ENCODE measurements around the gene PYURF.

The PYURF gene

DNA sequence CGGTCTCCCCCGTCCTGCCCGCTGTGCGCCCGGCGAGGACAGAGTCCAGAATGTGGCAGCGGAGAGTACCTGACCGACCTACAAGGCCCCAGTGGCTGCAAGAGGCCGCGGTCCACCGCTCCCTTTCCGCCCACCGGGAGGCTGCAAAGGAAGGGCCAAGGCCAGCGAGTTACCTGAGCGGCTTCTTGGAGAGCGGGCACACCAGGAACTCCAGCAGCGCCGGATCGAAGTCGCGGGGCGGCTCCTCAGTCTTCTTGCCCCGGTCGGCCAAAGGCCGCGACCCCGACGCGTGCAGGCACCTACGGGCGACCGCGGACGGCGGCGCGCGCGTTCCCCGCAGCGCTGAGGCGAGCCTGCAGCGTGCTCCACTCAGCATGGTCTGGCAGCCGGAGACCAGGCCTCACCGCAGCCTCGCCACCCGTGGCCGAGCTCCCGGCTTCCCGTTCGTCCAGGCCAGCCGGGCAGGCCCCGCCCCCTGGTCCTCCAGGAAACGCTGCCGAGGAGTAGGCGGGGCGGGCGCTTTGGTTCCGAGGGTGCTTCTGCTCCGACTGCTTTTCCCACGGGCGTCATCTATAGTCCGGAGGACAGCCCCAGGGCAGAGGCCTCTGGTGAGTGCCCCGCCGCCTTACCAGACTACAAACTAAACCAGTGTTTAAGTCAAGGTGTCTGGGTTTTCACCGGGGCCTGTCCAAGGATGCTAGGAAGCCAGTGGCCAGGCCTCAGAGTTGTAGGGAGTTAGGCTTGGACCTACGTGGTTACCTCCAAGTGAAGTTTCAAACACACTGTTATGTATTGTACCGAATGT, at the start of gene PYURF:
TSS of gene PYURF (minus strand) at position 452 of the 805 bp plus-strand sequence. CDS start at position 376, 76 bp downstream.
- DNase-seq (ENCODE audit: low read depth in 2 of 2) = peak; percentile 42 to 74

DNA sequence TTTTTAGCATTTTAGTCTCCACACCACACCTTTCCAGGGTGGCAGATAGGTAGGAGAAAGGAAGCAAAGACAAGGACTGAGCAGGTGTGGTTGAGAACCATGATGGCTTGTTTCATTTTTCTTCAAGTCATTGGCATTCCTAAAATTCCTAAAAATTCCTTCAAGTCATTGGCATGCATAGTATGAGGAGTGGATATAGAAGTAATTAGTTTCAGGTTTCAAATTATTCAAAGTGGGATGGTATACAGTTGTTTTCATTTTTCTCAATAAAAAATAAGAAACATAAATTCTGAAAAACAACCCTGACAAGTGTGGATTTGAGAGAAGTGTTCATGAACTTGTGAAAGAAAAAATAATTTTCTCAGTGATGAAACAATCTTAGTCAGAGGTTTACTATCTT, 46.4 kb upstream of the PYURF start:
- DNase-seq (ENCODE audit: low read depth in 2 of 2) = no peak

DNA sequence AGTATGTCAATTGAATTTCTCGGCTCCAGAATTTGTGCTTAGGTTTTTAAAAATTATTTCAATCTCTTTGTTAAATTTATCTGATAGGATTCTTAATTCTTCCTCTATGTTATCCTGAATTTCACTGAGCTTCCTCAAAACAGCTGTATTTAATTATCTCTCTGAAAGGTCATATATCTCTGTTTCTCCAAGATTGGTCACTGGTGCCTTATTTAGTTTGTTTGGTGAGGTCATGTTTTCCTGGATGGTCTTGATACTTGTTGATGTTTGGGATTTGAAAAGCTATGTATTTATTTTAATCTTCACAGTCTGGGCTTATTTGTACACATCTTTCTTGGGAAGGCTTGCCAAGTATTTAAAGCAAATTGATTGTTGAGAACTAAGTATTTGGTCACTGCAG, 44.0 kb upstream of the PYURF start:
- DNase-seq (ENCODE audit: low read depth in 2 of 2) = no peak

DNA sequence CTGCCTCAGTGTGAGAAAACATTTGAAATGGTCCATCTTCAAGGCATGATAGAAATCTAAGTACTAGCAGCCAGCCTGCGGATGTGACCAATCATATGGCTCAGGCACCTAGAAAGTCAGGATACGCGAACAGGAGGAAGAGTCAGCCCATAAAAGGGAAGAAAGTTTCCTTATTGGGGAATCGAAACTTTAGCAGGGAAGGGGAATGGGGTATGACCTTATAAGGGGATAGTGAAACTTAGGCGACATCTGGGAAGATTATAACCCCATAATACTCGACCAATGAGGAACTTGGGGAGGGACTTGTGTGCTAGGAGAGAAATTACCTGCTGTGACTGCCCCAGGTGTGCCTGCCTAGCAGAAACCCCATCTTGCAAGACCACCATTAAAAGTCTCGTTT, 26.2 kb upstream of the PYURF start:
- DNase-seq (ENCODE audit: low read depth in 2 of 2) = no peak

- DNase-seq (ENCODE audit: low read depth in 2 of 2) = peak; percentile 54 to 59
These were observed 15.9 kb upstream of the PYURF start for GRCh38 chr4:88539322-88540068.

GRCh38 chr4:88537709-88538108, 14.1 kb upstream of the PYURF start:
- no peak for DNase-seq (ENCODE audit: low read depth in 2 of 2)

DNA sequence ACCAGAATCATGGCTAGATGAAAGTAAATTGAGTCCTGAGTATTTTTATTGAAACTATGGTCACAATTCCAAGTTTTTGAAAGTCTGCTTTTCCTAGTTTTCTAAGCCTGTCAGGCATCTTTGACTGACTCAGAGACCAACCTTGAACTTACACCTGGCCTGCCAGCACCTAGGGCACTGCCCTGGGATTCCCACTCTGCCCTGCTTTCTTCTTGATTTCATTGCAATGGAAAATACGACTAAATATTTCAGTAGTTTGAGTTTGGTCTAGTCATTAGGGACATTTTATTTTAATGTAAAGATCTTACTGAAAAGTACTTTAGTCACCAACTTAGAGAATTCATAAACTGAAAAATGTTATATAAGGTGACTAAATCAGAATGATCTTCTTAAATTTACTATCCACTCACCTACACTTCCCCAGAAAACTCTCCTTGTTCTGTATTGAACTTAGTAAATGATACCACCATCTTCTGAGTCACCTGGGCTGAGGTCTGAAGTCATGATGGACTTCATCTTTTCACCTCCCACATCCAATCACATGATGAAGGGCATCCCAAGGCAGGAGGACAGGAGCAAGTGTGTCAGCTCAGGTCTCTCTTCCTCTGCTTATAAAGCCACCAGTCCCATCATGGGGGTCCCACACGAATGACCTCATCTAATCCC, 11.6 kb upstream of the PYURF start:
- no peak for DNase-seq (ENCODE audit: low read depth in 2 of 2)

GRCh38 chr4:88533937-88534750, 10.6 kb upstream of the PYURF start:
- no peak for DNase-seq (ENCODE audit: low read depth in 2 of 2)

GRCh38 chr4:88533088-88533790, 9.7 kb upstream of the PYURF start:
- DNase-seq (ENCODE audit: low read depth in 2 of 2) = no peak

DNA sequence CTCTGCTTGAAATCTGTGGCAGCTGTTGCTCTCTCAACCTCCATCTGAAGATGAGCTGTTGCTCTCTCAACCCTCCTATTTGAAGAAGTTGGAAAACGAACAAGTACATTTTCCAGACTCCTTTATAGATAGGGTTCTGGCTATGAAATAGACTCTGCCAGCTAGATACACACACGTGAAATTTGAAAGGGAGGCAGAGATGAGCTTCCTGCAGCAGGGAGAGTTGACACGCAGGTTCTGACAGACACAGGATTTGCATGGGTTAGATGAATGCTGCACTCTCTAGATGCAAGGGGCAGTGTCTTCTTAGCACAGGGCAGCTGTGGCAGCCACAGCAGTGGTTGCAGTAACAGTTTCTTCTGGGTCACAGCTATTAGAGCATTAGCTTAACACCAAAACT, 8.0 kb upstream of the PYURF start:
- no peak for DNase-seq (ENCODE audit: low read depth in 2 of 2)

DNA sequence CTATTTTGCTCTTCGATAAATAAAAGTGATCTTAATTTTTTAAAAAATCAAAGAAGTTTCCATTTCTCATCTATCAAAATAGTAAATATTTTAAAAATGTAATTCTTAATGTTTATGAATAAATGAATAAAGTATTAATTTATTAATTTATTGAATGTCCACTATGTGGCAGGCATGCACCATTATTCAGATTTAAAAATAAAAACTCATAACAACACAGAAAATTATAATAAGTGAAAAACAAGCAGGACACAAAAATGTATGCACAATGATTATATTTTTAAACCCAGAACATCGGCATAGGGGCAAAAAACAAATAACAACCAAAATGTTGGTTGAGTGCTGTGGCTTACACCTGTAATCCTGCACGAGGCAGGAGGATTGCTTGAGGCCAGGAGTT, 5.3 kb upstream of the PYURF start:
- no peak for DNase-seq (ENCODE audit: low read depth in 2 of 2)

- no peak for DNase-seq (ENCODE audit: low read depth in 2 of 2)
These were observed 4.2 kb upstream of the PYURF start for GRCh38 chr4:88527787-88528186.

DNA sequence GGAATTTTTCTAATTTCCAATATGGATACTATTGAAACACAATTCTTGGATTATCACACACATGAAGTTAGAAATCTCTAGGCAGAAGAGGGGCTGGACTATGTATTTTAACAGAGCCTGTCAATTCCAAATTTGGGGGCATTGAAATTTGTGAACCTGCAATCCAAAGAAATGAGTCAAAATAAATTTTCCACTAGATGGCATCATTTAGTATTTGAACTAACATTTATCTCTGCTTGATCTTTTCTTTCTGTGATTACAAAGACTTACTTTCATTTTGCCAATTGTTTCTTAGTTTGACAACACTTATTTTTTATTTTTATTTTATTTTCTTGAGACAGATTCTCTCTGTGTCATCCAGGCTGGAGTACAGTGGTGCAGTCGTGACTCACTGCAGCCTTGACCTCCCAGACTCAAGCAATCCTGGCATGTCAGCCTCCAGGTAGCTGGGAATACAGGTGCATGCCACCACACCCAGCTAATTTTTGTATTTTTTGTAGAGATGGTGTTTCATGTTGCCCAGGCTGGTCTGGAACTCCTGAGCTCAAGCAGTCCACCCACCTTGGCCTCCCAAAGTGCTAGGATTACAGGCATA, 2.7 kb upstream of the PYURF start:
- DNase-seq (ENCODE audit: low read depth in 2 of 2) = no peak

DNA sequence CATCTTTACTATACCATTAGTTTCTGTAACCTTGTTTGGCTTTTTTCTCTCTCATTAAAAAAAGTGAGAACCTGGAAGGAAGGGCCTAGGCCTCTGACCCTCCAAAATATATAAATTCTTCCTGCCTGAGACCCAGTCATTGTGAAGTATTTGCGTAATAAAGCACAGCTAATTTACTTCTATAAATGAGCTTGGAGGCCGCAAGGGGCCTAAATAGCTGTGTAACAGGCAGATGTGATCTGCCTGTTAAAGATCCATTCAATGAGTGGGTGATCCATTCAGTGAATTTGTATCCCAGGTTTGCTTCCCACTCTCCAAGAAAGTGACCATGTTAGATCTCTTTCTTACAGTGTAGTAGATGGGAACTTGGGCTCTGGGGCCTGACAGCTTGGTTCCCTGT, 595 bp upstream of the PYURF start:
- no peak for DNase-seq (ENCODE audit: low read depth in 2 of 2)

GRCh38 chr4:88522702-88523324, 763 bp downstream of the PYURF start:
- DNase-seq (ENCODE audit: low read depth in 2 of 2) = peak in 1 of 2 donors; percentile 16

- no peak for DNase-seq (ENCODE audit: low read depth in 2 of 2)
These were observed 4.7 kb downstream of the PYURF start for GRCh38 chr4:88518911-88519310.

DNA sequence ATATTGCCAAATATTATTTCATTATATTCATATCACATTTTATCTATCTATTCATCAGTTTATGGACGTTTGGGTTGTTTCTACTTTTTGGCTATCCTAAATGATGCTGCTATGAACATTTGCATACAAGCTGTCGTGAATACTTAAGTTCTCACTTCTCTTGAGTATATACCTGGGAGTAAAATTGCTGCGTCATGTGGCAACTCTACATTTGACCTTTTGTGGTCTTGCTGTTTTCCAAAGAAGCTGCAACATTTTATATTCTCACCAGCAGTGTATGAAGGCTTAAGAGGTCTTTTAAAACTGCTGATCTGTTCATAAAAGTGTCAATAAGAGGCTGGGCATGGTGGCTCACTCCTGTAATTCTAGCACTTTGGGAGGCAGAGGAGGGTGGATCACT, 5.8 kb downstream of the PYURF start:
- DNase-seq (ENCODE audit: low read depth in 2 of 2) = no peak

DNA sequence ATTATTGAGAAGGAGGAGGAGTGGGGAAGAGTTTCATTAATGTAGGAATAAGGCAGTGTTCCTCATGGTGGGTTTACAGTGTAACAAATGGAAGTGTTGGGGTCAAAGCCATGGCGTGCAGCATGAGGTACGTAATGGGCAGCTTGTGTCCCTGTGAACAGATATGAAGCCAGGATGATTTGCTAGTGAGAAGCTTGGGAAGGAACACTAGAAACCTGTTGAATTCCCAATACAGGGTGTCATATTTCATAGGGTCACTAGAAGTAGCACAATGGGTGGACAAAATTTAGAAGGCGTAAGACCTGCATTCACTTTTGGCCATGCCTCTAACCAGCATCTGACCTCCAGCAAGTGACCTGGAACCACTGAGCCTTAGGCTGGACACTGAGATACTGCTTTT, 6.8 kb downstream of the PYURF start:
- no peak for DNase-seq (ENCODE audit: low read depth in 2 of 2)

DNA sequence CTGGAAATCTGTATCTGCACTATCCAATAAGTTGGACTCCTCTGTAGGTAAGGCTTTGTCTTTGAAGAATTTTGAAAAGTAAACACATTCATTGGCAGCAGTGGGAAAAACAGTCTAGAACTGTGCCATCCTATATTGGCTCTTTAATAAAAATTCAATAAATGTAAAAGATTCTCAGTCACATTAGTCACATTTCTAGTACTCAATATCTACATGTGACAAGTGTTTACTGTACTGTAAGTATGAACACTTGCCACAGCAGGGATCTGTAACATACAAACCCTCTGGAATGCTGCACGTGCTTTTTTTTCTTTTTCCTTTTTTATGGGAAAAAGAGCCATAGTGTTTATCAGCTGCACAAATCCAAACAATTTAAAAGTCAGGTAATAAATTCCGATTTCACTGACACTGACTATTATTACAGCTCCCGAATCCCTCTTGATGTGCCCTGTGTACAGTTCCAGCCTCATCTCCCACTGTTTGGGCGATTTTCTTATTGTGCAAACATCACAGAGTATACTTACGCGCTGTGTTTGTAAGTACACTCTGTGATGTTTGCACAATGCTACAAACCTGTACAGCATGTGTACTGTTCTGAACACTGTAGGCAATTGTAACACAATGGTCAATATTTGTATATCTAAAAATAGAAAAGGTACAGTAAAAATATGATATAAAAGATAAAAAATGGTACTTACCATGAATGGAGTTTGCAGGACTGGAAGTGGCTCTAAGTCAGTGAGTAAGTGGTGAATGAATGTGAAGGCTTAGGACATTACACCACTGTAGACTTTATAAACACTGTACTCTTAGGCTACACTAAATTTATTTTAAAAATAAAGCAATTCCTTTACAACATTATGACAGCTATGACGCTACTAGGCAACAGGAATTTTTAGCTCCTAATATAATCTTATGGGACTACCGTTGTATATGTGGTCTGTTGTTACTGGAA, 8.7 kb downstream of the PYURF start:
- DNase-seq (ENCODE audit: low read depth in 2 of 2) = no peak
